Glomerular endothelial cell (primary cell): ENCODE measurements around the gene RIN3. TPM values are rescaled to one million over a fixed set of nuclear protein-coding genes. Genes with fewer than 3 reads are reported as not detected.

ENCODE experiments used
- DNase-seq: peaks from one replicate; pipeline ENCODE4 v3.0.0-alpha.2; 2011; ENCODE audit warnings: low read depth, low spot score; ENCODE audit errors: extremely low read depth
- total RNA-seq: library from RNA; depleted of rRNA; stranded (reverse); fragments of >200 nt; gene quantifications from 2 replicates; pipeline ENCODE4 v1.2.3, GENCODE V29; 2015

The RIN3 gene
- 19.2 and 51.1 TPM in 2 replicates for total RNA-seq

- DNase-seq = no peak
These were observed at the start of gene RIN3 for GRCh38 chr14:92513204-92513965. Gene RIN3 (plus strand): TSS chr14:92513781. CDS start chr14:92513933, 152 bp downstream.

- no peak for DNase-seq
These were observed 49.4 kb upstream of the RIN3 start for GRCh38 chr14:92464156-92464555.

GRCh38 chr14:92464716-92465115, 48.9 kb upstream of the RIN3 start:
- no peak for DNase-seq

- DNase-seq = no peak
These were observed 48.1 kb upstream of the RIN3 start for GRCh38 chr14:92465353-92466055.

GRCh38 chr14:92466059-92466458, 47.5 kb upstream of the RIN3 start:
- no peak for DNase-seq

- DNase-seq = no peak
These were observed 44.1 kb upstream of the RIN3 start for GRCh38 chr14:92469515-92469914.

- DNase-seq = no peak
These were observed 43.4 kb upstream of the RIN3 start for GRCh38 chr14:92470215-92470614.

GRCh38 chr14:92470811-92471210, 42.8 kb upstream of the RIN3 start:
- DNase-seq = no peak

- DNase-seq = no peak
These were observed 41.7 kb upstream of the RIN3 start for GRCh38 chr14:92471919-92472318.

GRCh38 chr14:92472860-92473259, 40.7 kb upstream of the RIN3 start:
- no peak for DNase-seq

- no peak for DNase-seq
These were observed 40.2 kb upstream of the RIN3 start for GRCh38 chr14:92473261-92473968.

- no peak for DNase-seq
These were observed 39.5 kb upstream of the RIN3 start for GRCh38 chr14:92473969-92474535.

GRCh38 chr14:92475037-92475436, 38.5 kb upstream of the RIN3 start:
- no peak for DNase-seq

- DNase-seq = no peak
These were observed 38.0 kb upstream of the RIN3 start for GRCh38 chr14:92475451-92476187.

- DNase-seq = no peak
These were observed 32.7 kb upstream of the RIN3 start for GRCh38 chr14:92480856-92481255.

- DNase-seq = no peak
These were observed 32.2 kb upstream of the RIN3 start for GRCh38 chr14:92481386-92481785.

- DNase-seq = no peak
These were observed 31.6 kb upstream of the RIN3 start for GRCh38 chr14:92481811-92482555.

GRCh38 chr14:92482621-92483319, 30.8 kb upstream of the RIN3 start:
- DNase-seq = no peak

- no peak for DNase-seq
These were observed 29.3 kb upstream of the RIN3 start for GRCh38 chr14:92484132-92484823.
